ENCODE measurements around the gene SPECC1. TPM values are rescaled to one million over a fixed set of nuclear protein-coding genes. Genes with fewer than 3 reads are reported as not detected.

The SPECC1 gene
- total and polyA plus RNA-seq, 9 of the 15 experiments (the other 6 are each of a cell fraction or from before 2014, with no cell fraction given): 2.4 to 19.6 (median 14.7) TPM

DNA sequence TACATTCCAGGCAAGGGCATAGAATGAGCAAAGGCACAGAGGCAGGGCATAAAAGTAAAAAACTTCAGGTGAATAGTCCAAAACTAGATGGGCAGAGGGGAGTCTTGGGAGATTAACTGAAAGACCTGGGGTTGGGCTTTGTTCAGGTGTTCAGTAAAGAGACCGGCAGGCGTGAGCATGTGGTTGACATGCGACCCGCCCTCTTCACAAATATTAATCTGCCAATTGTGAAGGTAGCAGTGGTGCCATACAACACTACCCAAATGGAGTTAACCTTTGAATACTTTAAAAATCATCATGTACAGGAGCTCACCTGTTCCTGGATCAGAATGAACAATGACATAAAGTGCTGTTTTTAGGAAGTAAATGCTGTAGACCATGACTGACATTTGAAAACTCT, 232.7 kb downstream of the SPECC1 start (continued):
- TF ChIP-seq, protein P1, sequence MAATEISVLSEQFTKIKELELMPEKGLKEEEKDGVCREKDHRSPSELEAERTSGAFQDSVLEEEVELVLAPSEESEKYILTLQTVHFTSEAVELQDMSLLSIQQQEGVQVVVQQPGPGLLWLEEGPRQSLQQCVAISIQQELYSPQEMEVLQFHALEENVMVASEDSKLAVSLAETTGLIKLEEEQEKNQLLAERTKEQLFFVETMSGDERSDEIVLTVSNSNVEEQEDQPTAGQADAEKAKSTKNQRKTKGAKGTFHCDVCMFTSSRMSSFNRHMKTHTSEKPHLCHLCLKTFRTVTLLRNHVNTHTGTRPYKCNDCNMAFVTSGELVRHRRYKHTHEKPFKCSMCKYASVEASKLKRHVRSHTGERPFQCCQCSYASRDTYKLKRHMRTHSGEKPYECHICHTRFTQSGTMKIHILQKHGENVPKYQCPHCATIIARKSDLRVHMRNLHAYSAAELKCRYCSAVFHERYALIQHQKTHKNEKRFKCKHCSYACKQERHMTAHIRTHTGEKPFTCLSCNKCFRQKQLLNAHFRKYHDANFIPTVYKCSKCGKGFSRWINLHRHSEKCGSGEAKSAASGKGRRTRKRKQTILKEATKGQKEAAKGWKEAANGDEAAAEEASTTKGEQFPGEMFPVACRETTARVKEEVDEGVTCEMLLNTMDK (IDR thresholded peaks at IDR 0.05; ENCODE audit: borderline replicate concordance, insufficient read depth, low read depth, low read length, poor library complexity, severe bottlenecking): no peak
- no peak for TF ChIP-seq RREB1 (CRISPR knock-in tag; IDR thresholded peaks at IDR 0.05)
- TF ChIP-seq MEIS2 (IDR thresholded peaks at IDR 0.05; ENCODE audit: partially characterized antibody): no peak
- no peak for TF ChIP-seq ZBTB17 (CRISPR knock-in tag; IDR thresholded peaks at IDR 0.05)
- no peak for TF ChIP-seq ATF1 (CRISPR knock-in tag; IDR thresholded peaks at IDR 0.05)
- TF ChIP-seq ATF1 (tag; IDR thresholded peaks at IDR 0.05): no peak
